H1 (cell line): ENCODE data around the gene SLC1A3.

Source experiments
- BRCA1 ChIP-seq: IDR thresholded peaks from 2 replicates; pipeline ENCODE4 v1.6.1; 2012; ENCODE audit warnings: low read depth, low read length, improper control_type of control experiment
- CTCF ChIP-seq, 3 experiments: IDR thresholded peaks; 1 replicate in 2 of 3; 2 replicates in 1 of 3; pipeline versions ENCODE4 v1.5.1 to v1.6.1; 2011; ENCODE audit warnings: low read length in 3 of 3, mild to moderate bottlenecking in 3 of 3, inconsistent platforms in 2 of 3, low read depth in 1 of 3, moderate library complexity in 1 of 3; ENCODE audit not compliant: insufficient read depth in 1 of 3; ENCODE audit errors: control extremely low read depth in 1 of 3
- EZH2 ChIP-seq: fragments of 200-600 bp; sonication (generic); IDR thresholded peaks from 2 replicates; pipeline ENCODE4 v1.7.1; 2012; ENCODE audit warnings: low read depth, mild to moderate bottlenecking, moderate library complexity, low read length, inconsistent platforms; ENCODE audit not compliant: severe bottlenecking
- GABPA ChIP-seq: IDR thresholded peaks from 2 replicates; pipeline ENCODE4 v1.6.1; 2011; ENCODE audit warnings: mild to moderate bottlenecking, low read length, moderate library complexity, borderline replicate concordance; ENCODE audit not compliant: insufficient read depth
- JUND ChIP-seq: IDR thresholded peaks from 2 replicates; pipeline ENCODE4 v1.6.1; 2011; ENCODE audit warnings: mild to moderate bottlenecking, improper control_type of control experiment, low read length
- POLR2A ChIP-seq, 2 experiments: IDR thresholded peaks; 1 replicate in 1 of 2; 2 replicates in 1 of 2; pipeline ENCODE4 v1.6.1; 2011; ENCODE audit warnings: low read depth in 2 of 2, low read length in 2 of 2, mild to moderate bottlenecking in 2 of 2; ENCODE audit errors: control extremely low read depth in 1 of 2
- RNF2 ChIP-seq: fragments of 200-900, 300-1000 bp; sonication (generic); IDR thresholded peaks from 2 replicates; pipeline ENCODE4 v1.7.1; 2016; ENCODE audit warnings: borderline replicate concordance, low read depth, mild to moderate bottlenecking, antibody characterized with exemption, low read length; ENCODE audit not compliant: poor library complexity, severe bottlenecking; ENCODE audit errors: missing control alignments
- SP2 ChIP-seq: IDR thresholded peaks from 2 replicates; pipeline ENCODE4 v1.6.1; 2012; ENCODE audit warnings: mild to moderate bottlenecking, low read length, inconsistent platforms
- SRF ChIP-seq: IDR thresholded peaks from 2 replicates; pipeline ENCODE4 v1.6.1; 2011; ENCODE audit warnings: mild to moderate bottlenecking, low read depth, low read length, moderate library complexity
- TAF1 ChIP-seq: IDR thresholded peaks from 2 replicates; pipeline ENCODE4 v1.6.1; 2011; ENCODE audit warnings: mild to moderate bottlenecking, low read depth, low read length

- TF ChIP-seq BRCA1 (no peak), SP2 (no peak), GABPA (no peak), CTCF (IDR thresholded peaks at IDR 0.05; ENCODE audit: control extremely low read depth in 1 of 3, insufficient read depth in 1 of 3, low read depth in 1 of 3, low read length in 3 of 3) (no peak), POLR2A (IDR thresholded peaks at IDR 0.05; ENCODE audit: control extremely low read depth in 1 of 2, low read depth in 2 of 2, low read length in 2 of 2) (no peak), RNF2 (no peak), TAF1 (no peak), EZH2 (no peak), JUND (no peak), SRF (no peak)
Measured at GRCh38 chr5:36642089-36642488, 35.7 kb downstream of the SLC1A3 start.
